Osteoblast (primary cell): ENCODE data around the gene AOC2. TPM values are rescaled to one million over a fixed set of nuclear protein-coding genes. Genes with fewer than 3 reads are reported as not detected.

Source experiments
- DNase-seq: peaks from one replicate; pipeline ENCODE4 v3.0.0; 2011; ENCODE audit warnings: low spot score, mixed read lengths; ENCODE audit not compliant: insufficient read length; ENCODE audit errors: missing footprints
- H2AFZ ChIP-seq: 2 replicates; pipeline ENCODE4 v1.6.0; 2011; ENCODE audit warnings: mild to moderate bottlenecking, low read length
- H3K27ac ChIP-seq: 2 replicates; pipeline ENCODE4 v1.5.1; 2011; ENCODE audit warnings: mild to moderate bottlenecking, low read depth, low read length, moderate library complexity
- H3K27me3 ChIP-seq: 2 replicates; pipeline ENCODE4 v1.6.0; 2012; ENCODE audit warnings: mild to moderate bottlenecking, control low read depth, inconsistent platforms, low read length, moderate library complexity; ENCODE audit not compliant: insufficient read depth
- H3K36me3 ChIP-seq: 2 replicates; pipeline ENCODE4 v1.5.1; 2011; ENCODE audit warnings: mild to moderate bottlenecking, low read length, control low read depth, moderate library complexity; ENCODE audit not compliant: insufficient read depth
- H3K4me1 ChIP-seq: 2 replicates; pipeline ENCODE4 v1.5.1; 2011; ENCODE audit warnings: mild to moderate bottlenecking, low read length, control low read depth, moderate library complexity; ENCODE audit not compliant: insufficient read depth
- H3K4me2 ChIP-seq: 2 replicates; pipeline ENCODE4 v1.6.0; 2011; ENCODE audit warnings: mild to moderate bottlenecking, low read length; ENCODE audit not compliant: insufficient read depth
- H3K4me3 ChIP-seq: fragments of 200-600 bp; sonication (generic); 3 replicates; pipeline ENCODE4 v1.5.1; 2012; ENCODE audit warnings: mild to moderate bottlenecking, low read length, inconsistent platforms; ENCODE audit not compliant: insufficient read depth
- H3K79me2 ChIP-seq: 2 replicates; pipeline ENCODE4 v1.6.0; 2012; ENCODE audit warnings: mild to moderate bottlenecking, low read length, control low read depth, inconsistent platforms; ENCODE audit not compliant: insufficient read depth
- H3K9me3 ChIP-seq: 2 replicates; pipeline ENCODE4 v1.5.1; 2011; ENCODE audit warnings: low read depth, low read length, control low read depth
- H4K20me1 ChIP-seq: 2 replicates; pipeline ENCODE4 v1.6.0; 2012; ENCODE audit warnings: mild to moderate bottlenecking, low read length, control low read depth; ENCODE audit not compliant: insufficient read depth
- CTCF ChIP-seq: IDR thresholded peaks from 2 replicates; pipeline ENCODE4 v1.5.1; 2011; ENCODE audit warnings: mild to moderate bottlenecking, low read depth, low read length, moderate library complexity; ENCODE audit errors: extremely low read depth
- total RNA-seq: library from RNA; depleted of rRNA; stranded (reverse); fragments of >200 nt; gene quantifications from 2 replicates; pipeline ENCODE4 v1.2.3, GENCODE V29; 2012

AOC2 gene
- 0.72 and 0.88 TPM in 2 replicates for total RNA-seq

- no peak for DNase-seq
- no peak within 1 kb of the TSS for H2AFZ ChIP-seq
- H3K36me3 ChIP-seq = peaks cover 47% of the 10 kb centered on the region
- peaks cover 29% of the 10 kb centered on the region for H4K20me1 ChIP-seq
- no peaks in the 10 kb centered on the region for H3K9me3 ChIP-seq
- peaks cover 7% of the 10 kb centered on the region for H3K27me3 ChIP-seq
- no peak within 1 kb of the TSS for H3K4me3 ChIP-seq
- no peak within 1 kb of the TSS for H3K27ac ChIP-seq
- H3K4me2 ChIP-seq = no peak within 1 kb of the TSS
- peaks cover 16% of the 10 kb centered on the region for H3K4me1 ChIP-seq
- TF ChIP-seq CTCF = no peak
- H3K79me2 ChIP-seq = no peaks in the 10 kb centered on the region
Measured at GRCh38 chr17:42844271-42844670, at the start of gene AOC2. Gene AOC2, plus strand, starts transcription at chr17:42844580. Its CDS starts 47 bp downstream, at chr17:42844627.

- no peak overlapping the region for H3K4me3 ChIP-seq
- peaks cover 5% of the 10 kb centered on the region for H3K36me3 ChIP-seq
- H4K20me1 ChIP-seq = no peaks in the 10 kb centered on the region
- H3K27ac ChIP-seq = no peak overlapping the region
- H3K79me2 ChIP-seq = peaks cover 18% of the 10 kb centered on the region
- H3K9me3 ChIP-seq = no peaks in the 10 kb centered on the region
- H3K27me3 ChIP-seq = no peaks in the 10 kb centered on the region
- H3K4me2 ChIP-seq = no peak overlapping the region
- no peak for DNase-seq
- peaks cover 16% of the 10 kb centered on the region for H3K4me1 ChIP-seq
- no peak for TF ChIP-seq CTCF
- H2AFZ ChIP-seq = no peak overlapping the region
Measured at GRCh38 chr17:42795061-42795460, 49.3 kb upstream of the AOC2 start.

GRCh38 chr17:42795465-42795864 lies 48.9 kb upstream of the AOC2 start:
- no peak for TF ChIP-seq CTCF
- Histone ChIP-seq H2AFZ (no peak overlapping the region), H3K79me2 (peaks cover 18% of the 10 kb centered on the region), H3K27me3 (no peaks in the 10 kb centered on the region), H3K4me2 (no peak overlapping the region), H3K4me3 (no peak overlapping the region), H3K9me3 (no peaks in the 10 kb centered on the region), H3K4me1 (peaks cover 16% of the 10 kb centered on the region), H3K36me3 (peaks cover 5% of the 10 kb centered on the region), H3K27ac (no peak overlapping the region), H4K20me1 (no peaks in the 10 kb centered on the region)
- no peak for DNase-seq

GRCh38 chr17:42796066-42796758 lies 48.2 kb upstream of the AOC2 start:
- Histone ChIP-seq H3K27ac (no peak overlapping the region), H4K20me1 (no peaks in the 10 kb centered on the region), H3K79me2 (peaks cover 18% of the 10 kb centered on the region), H2AFZ (no peak overlapping the region), H3K4me2 (no peak overlapping the region), H3K4me1 (peaks cover 16% of the 10 kb centered on the region), H3K9me3 (no peaks in the 10 kb centered on the region), H3K36me3 (peaks cover 5% of the 10 kb centered on the region), H3K4me3 (no peak overlapping the region), H3K27me3 (no peaks in the 10 kb centered on the region)
- peak; percentile 25 for DNase-seq
- TF ChIP-seq CTCF = no peak
